K562 (cell line): ENCODE measurements around the gene RPL39L. TPM values are rescaled to one million over a fixed set of nuclear protein-coding genes. Genes with fewer than 3 reads are reported as not detected.

Experiments used
- ATF3 ChIP-seq, 2 experiments: fragments of 450-650 bp in 1 of 2; sonication (generic) in 1 of 2; formaldehyde crosslinking in 1 of 2; IDR thresholded peaks in 1 of 2; conservative IDR thresholded peaks in 1 of 2; 2 replicates each; pipeline versions ENCODE4 v1.6.1 to v1.8.1; 2016 to 2023; ENCODE audit warnings: mild to moderate bottlenecking in 2 of 2, moderate library complexity in 2 of 2, inconsistent platforms in 1 of 2, missing genetic modification reagents in 1 of 2
- CEBPB ChIP-seq: fragments of 450-650 bp; IDR thresholded peaks from 2 replicates; pipeline ENCODE4 v1.6.1; 2016; ENCODE audit warnings: missing genetic modification characterization, missing compliant biosample characterization
- CREM ChIP-seq: IDR thresholded peaks from 2 replicates; pipeline ENCODE4 v1.6.1; 2014; ENCODE audit warnings: antibody characterized with exemption, low read depth
- EP300 ChIP-seq: IDR thresholded peaks from 2 replicates; pipeline ENCODE4 v1.6.1; 2012; ENCODE audit warnings: low read length, improper control_type of control experiment
- ETV6 ChIP-seq, 3 experiments: fragments of 150-350 bp in 1 of 3; sonication (generic) in 1 of 3; formaldehyde crosslinking in 1 of 3; IDR thresholded peaks; 2 replicates each; pipeline versions ENCODE4 v1.6.1 to v1.8.0; 2014 to 2022; ENCODE audit warnings: borderline replicate concordance in 2 of 3, low read depth in 2 of 3, antibody characterized with exemption in 1 of 3, low read length in 1 of 3, mild to moderate bottlenecking in 1 of 3, missing genetic modification reagents in 1 of 3
- FOSL1 ChIP-seq: fragments of 200-800 bp; sonication (Bioruptor generic); conservative IDR thresholded peaks from 2 replicates; pipeline ENCODE4 v1.6.1; 2016; ENCODE audit warnings: missing genetic modification characterization, missing compliant biosample characterization
- FOXA1 ChIP-seq: fragments of 450-650 bp; IDR thresholded peaks from 2 replicates; pipeline ENCODE4 v1.6.1; 2016; ENCODE audit warnings: mild to moderate bottlenecking, borderline replicate concordance
- FOXM1 ChIP-seq, 2 experiments: fragments of 450-650 bp in 1 of 2; sonication (generic) in 1 of 2; formaldehyde crosslinking in 1 of 2; IDR thresholded peaks; 2 replicates each; pipeline versions ENCODE4 v1.6.1 to v1.9.0; 2017 to 2022; ENCODE audit warnings: low read depth in 2 of 2, mild to moderate bottlenecking in 2 of 2, missing genetic modification reagents in 1 of 2, moderate library complexity in 1 of 2
- GATA2 ChIP-seq: sonication (generic); formaldehyde crosslinking; IDR thresholded peaks from 2 replicates; pipeline ENCODE4 v1.4.0; 2020; ENCODE audit warnings: mild to moderate bottlenecking, missing genetic modification reagents
- HDAC3 ChIP-seq: fragments of 450-650 bp; IDR thresholded peaks from 2 replicates; pipeline ENCODE4 v1.6.1; 2018; ENCODE audit warnings: borderline replicate concordance, mild to moderate bottlenecking, moderate library complexity; ENCODE audit not compliant: partially characterized antibody
- HINFP ChIP-seq: fragments of 450-650 bp; conservative IDR thresholded peaks from 2 replicates; pipeline ENCODE4 v1.6.1; 2016; ENCODE audit warnings: missing genetic modification characterization, low read depth, mild to moderate bottlenecking, control low read depth, missing compliant biosample characterization
- JUN ChIP-seq, 2 experiments: sonication (generic) in 1 of 2; formaldehyde crosslinking in 1 of 2; IDR thresholded peaks; 2 replicates each; pipeline versions ENCODE4 v1.6.1 to v1.8.0; 2012 to 2022; ENCODE audit warnings: borderline replicate concordance in 2 of 2, mild to moderate bottlenecking in 2 of 2, improper control_type of control experiment in 1 of 2, low read depth in 1 of 2, low read length in 1 of 2, missing genetic modification reagents in 1 of 2
- JUND ChIP-seq, 2 experiments: IDR thresholded peaks; 2 replicates in 1 of 2; 3 replicates in 1 of 2; pipeline ENCODE4 v1.6.1; 2011; ENCODE audit warnings: borderline replicate concordance in 2 of 2, low read depth in 2 of 2, low read length in 2 of 2, improper control_type of control experiment in 1 of 2, missing biosample characterization in 1 of 2, missing genetic modification characterization in 1 of 2, missing genetic modification reagents in 1 of 2
- MTA1 ChIP-seq: fragments of 450-650 bp; IDR thresholded peaks from 2 replicates; pipeline ENCODE4 v1.6.1; 2017; ENCODE audit warnings: borderline replicate concordance
- NFE2 ChIP-seq: IDR thresholded peaks from 2 replicates; pipeline ENCODE4 v1.6.1; 2014; ENCODE audit warnings: antibody characterized with exemption, low read depth
- NR2C1 ChIP-seq, 2 experiments: fragments of 450-650 bp; IDR thresholded peaks; 2 replicates each; pipeline ENCODE4 v1.6.1; 2017; ENCODE audit warnings: mild to moderate bottlenecking in 2 of 2, antibody characterized with exemption in 1 of 2, inconsistent platforms in 1 of 2, missing compliant biosample characterization in 1 of 2, missing genetic modification characterization in 1 of 2
- RCOR1 ChIP-seq, 2 experiments: IDR thresholded peaks; 2 replicates each; pipeline ENCODE4 v1.6.1; 2012; ENCODE audit warnings: low read depth in 2 of 2, low read length in 2 of 2, borderline replicate concordance in 1 of 2, improper control_type of control experiment in 1 of 2
- SMARCA4 ChIP-seq: fragments of 450-650 bp; IDR thresholded peaks from 2 replicates; pipeline ENCODE4 v1.6.1; 2016
- SMARCE1 ChIP-seq: fragments of 450-650 bp; IDR thresholded peaks from 2 replicates; pipeline ENCODE4 v1.7.1; 2016; ENCODE audit warnings: mild to moderate bottlenecking
- SOX6 ChIP-seq: fragments of 450-650 bp; IDR thresholded peaks from 2 replicates; pipeline ENCODE4 v1.6.1; 2014; ENCODE audit warnings: mild to moderate bottlenecking
- TAL1 ChIP-seq: fragments of 450-650 bp; IDR thresholded peaks from 2 replicates; pipeline ENCODE4 v1.6.1; 2016; ENCODE audit warnings: mild to moderate bottlenecking
- TBL1XR1 ChIP-seq, 2 experiments: IDR thresholded peaks; 2 replicates each; pipeline ENCODE4 v1.6.1; 2012; ENCODE audit warnings: improper control_type of control experiment in 2 of 2, low read length in 2 of 2, mild to moderate bottlenecking in 1 of 2
- TRIM24 ChIP-seq, 2 experiments: fragments of 450-650 bp; IDR thresholded peaks; 2 replicates each; pipeline ENCODE4 v1.6.1; 2016
- polyA plus RNA-seq, 8 experiments: library from polyadenylated mRNA; depleted of rRNA in 4 of 8; stranded (reverse) in 5 of 8; unstranded in 3 of 8; fragments of >200 nt; fragmentation: Nextera tagmentation in 2 of 8; fragmentation: Illumina TruSeq in 1 of 8; extraction: Ambion mirVana in 2 of 8; extraction: Trizol in 1 of 8; gene quantifications; 2 replicates each; pipeline versions ENCODE4 v1.2.1 to v1.2.3, GENCODE V29; 2011 to 2014; ENCODE audit warnings: inconsistent platforms in 1 of 8, missing spikeins in 1 of 8
- total RNA-seq, 7 experiments: library from RNA; depleted of rRNA in 6 of 7; stranded (reverse); fragments of >200 nt in 6 of 7; fragmentation: Illumina TruSeq in 2 of 7; extraction: Trizol in 2 of 7; gene quantifications; 2 replicates each; pipeline versions ENCODE4 v1.2.1 to v1.2.3, GENCODE V29; 2011 to 2021; ENCODE audit warnings: low replicate concordance in 1 of 7

The RPL39L gene
- total and polyA plus RNA-seq, 9 of the 15 experiments (the other 6 are each of a cell fraction or from before 2014, with no cell fraction given) = 15.0 to 122 (median 45.5) TPM

- TF ChIP-seq TAL1 (peak; percentile 67), HINFP (tag) (no peak), SMARCE1 (peak; percentile 98), FOXA1 (0 out of 2 replicates have a peak, but pooled peaks have one; percentile 23), GATA2 (CRISPR knock-in tag) (peak; percentile 42; the same call in 1 of the 2 replicates), TRIM24 (IDR thresholded peaks at IDR 0.05) (peak; percentile 73 to 90), SOX6 (peak; percentile 82), FOXM1 (IDR thresholded peaks at IDR 0.05; ENCODE audit: low read depth) (peak; percentile 28; the same call in 1 of the 2 replicates), FOXM1 (CRISPR knock-in tag; IDR thresholded peaks at IDR 0.05; ENCODE audit: low read depth) (no peak), FOSL1 (tag) (peak; percentile 99), JUN (IDR thresholded peaks at IDR 0.05; ENCODE audit: borderline replicate concordance, low read depth, low read length) (peak; percentile 93), JUN (CRISPR knock-in tag; IDR thresholded peaks at IDR 0.05; ENCODE audit: borderline replicate concordance) (no peak), RCOR1 (IDR thresholded peaks at IDR 0.05; ENCODE audit: borderline replicate concordance in 1 of 2, low read depth in 2 of 2, low read length in 2 of 2) (peak; percentile 84 to 99), MTA1 (peak; percentile 34; the same call in 1 of the 2 replicates), SMARCA4 (peak; percentile 95), HDAC3 (peak; percentile 59), NR2C1 (IDR thresholded peaks at IDR 0.05) (0 out of 2 replicates have a peak, but pooled peaks have one; percentile 2), NR2C1 (tag; IDR thresholded peaks at IDR 0.05) (no peak), ETV6 (IDR thresholded peaks at IDR 0.05; ENCODE audit: borderline replicate concordance in 1 of 2, low read depth in 2 of 2, low read length in 1 of 2) (no peak), ETV6 (CRISPR knock-in tag; IDR thresholded peaks at IDR 0.05; ENCODE audit: borderline replicate concordance) (no peak), EP300 (peak; percentile 69), CEBPB (0 out of 2 replicates have a peak, but pooled peaks have one; percentile 37), CREM (0 out of 2 replicates have a peak, but pooled peaks have one; percentile 23), JUND (IDR thresholded peaks at IDR 0.05; ENCODE audit: borderline replicate concordance, low read depth, low read length) (peak; percentile 94), JUND (tag; IDR thresholded peaks at IDR 0.05; ENCODE audit: borderline replicate concordance, low read depth, low read length) (peak; percentile 96), NFE2 (peak; percentile 71), ATF3 (IDR thresholded peaks at IDR 0.05) (peak; percentile 95), ATF3 (CRISPR knock-in tag; conservative IDR thresholded peaks at IDR 0.05) (no peak), TBL1XR1 (IDR thresholded peaks at IDR 0.05; ENCODE audit: low read length in 2 of 2) (0 out of 4 replicates have a peak, but pooled peaks of 1 of the 2 experiments have one; percentile 47)
These were observed 40.3 kb downstream of the RPL39L start (continued) for GRCh38 chr3:187098923-187099512.
